Stimulated activated CD8-positive, alpha-beta memory T cell treated with anti-CD3 and anti-CD28 coated beads, Interleukin-15, amount 100 ng/mL, for 24 hours (primary cell): ENCODE results near the gene CRIM1.

Experiments used
- DNase-seq: peaks from one replicate; pipeline ENCODE4 v3.0.0-alpha.2; 2020; ENCODE audit warnings: low read depth

CRIM1 gene

DNA sequence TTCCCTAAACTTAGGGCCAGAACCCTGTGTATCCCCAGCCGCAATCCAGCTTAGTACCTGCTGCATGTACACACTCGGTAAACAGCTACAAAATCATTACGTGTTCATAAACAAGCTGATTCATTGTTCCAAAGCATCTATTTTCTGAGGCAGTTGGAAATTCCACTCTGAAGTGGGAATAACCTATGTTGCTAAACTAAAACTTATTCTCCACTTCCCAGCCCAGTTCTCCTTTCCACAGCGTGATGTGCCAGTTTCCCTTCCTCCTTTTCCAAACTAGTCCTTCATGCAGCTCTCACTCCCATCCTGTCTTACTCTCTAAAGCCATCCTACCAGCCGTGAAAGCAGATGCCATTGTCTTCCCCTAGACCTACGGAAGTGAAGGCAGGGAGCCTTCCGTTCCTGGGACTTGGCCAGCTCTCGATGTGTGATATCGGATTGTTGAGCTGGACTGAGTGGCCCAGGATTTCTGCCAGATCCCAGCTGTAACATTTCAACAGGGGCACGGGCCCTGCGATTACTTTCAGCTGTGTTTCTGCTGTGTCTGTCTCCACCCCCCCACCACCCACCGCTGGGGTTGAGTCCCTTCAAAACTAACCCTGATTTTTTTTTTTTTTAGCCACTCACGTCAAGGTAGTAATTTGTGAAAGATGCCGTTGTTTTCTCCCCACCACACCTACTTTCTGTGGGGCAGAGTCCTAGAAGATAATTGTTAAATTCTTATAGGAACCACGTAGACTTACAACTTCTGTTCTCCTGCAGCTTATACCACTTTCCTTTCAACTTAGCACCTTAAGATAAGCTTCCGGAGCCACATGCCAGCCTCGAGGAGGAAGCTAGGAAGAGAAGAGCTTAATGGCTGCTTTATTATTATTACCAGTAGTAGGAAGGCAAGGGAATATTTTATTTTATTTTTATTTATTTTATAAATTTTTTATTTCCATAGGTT, 100.9 kb downstream of the CRIM1 start:
- DNase-seq = no peak

- DNase-seq = no peak
Observed at GRCh38 chr2:36458106-36458505, 102.5 kb downstream of the CRIM1 start.

- DNase-seq = no peak
Observed at GRCh38 chr2:36459725-36460137, 104.2 kb downstream of the CRIM1 start.

DNA sequence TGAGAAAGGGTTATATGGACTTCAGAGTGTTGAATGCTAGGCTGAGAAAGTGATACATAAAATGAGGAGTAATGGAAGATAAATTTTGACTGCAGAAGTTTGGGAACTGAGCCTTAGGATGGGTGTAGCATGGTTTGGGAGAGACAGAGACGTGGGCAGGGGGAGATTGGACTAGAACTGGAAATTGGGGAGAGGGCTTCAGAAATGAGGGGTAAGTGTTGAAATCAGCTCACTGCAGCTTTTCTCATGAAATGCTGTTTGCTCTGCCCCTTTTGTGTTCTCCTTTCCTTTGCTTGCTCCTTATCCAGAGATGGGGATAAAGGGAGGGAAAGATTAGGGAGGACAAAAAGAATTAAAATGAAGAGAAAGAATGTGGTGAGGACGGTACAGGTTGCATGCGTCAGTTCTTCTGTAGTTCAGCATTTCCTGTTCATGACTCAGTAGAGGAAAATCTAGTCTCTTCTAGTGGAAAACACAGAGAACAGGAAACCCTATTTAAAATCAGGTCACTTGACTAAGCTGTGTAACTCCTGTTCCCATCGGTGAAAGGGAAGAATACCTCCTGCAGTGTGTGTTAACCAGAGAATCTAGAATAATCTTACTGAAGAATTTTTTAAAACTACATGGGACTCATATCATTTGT, 105.6 kb downstream of the CRIM1 start:
- DNase-seq = no peak

DNA sequence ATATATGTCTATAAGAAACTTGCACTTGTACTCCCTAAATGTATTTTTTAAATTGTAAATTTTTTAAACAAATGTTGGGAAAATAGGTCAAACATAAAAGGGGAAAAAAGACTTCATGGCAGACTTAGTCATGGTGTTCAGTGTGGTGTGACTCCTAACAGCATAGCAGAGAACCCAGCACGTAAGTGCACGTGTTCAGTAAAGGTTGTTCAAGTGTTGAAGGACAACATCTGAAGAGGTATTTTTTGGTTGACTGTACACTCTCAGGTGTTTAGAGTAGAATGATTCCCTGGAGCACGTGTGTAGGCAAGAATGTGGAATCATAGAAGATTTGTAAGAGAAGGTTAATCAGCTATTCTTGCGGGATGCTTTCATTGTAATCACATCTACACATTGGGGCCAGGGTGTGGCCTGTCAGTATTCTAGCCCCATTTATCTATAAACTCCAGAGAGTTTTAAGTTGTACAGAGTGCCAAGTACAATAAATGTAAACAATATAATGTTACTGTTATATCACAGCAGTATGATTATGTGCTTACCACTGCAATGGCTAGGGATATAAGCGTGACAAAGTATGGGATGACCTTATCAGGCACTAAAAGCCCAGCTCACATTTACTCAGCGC, 106.8 kb downstream of the CRIM1 start:
- no peak for DNase-seq

DNA sequence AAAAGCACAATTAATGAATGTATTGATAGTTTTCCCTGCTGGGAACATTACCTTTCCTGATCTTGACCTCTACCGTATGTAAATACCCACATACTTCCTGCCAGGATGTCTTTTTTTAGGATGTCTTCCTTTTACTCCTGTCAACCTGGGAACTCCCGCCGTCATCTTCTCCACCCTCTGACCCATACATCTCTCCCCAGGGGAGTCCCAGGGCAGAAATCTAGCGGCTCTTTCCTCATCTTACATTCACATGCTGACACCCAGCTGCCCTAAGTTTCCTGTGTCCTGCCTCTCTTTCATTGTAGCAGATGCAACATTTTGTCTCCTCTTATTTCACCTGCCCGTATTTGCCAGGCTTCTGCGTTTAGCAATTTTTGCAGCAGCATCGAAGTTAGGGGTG, 107.8 kb downstream of the CRIM1 start:
- no peak for DNase-seq

DNA sequence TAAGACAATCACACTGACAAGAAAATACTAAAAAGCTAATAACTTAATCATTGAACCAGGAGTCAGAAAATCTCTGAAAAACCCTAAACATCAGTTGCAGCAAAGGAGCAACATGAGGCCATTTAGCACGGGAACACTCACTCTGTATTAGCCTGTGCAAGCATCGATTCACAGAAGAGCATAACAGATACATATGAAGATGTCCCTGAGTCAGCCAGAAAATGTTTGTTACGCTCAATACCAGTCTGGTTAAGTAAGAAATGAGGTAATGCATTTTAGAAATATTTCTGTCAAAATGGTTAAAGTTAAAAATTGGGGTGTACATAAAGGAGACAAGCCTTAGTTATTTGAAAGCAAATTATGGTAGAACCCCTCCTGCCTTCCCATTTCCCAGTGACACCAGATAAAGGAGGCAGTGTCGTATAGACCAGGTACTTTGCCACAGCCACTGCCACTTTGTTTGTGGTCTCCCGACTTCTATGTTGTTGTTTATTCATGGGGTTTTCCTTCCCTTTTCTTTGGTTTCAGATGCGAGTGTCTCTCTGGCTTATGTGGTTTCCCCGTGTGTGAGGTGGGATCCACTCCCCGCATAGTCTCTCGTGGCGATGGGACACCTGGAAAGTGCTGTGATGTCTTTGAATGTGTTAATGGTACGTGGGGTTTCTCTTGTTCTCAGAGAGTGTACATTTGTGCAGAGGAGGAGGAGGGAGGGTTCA, 108.6 kb downstream of the CRIM1 start:
- DNase-seq = no peak

DNA sequence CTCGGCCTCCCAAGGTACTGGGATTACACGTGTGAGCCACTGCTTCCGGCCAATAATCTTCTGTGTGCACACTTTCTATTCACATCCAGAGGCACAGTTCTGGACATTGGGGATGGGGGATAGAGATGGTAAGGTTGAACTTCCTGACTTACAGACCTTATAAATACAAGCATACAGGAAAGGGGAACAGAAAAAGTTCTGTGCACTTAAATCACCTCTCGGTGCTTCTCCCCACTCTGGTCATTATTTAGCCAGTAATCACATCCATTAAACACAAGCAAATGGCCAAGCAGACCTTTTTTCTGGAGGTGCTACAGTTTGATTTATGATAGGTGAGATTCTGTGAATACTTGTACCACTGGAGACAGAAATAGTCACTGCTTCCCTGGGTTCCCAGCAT, 110.6 kb downstream of the CRIM1 start:
- no peak for DNase-seq

GRCh38 chr2:36468463-36469105, 113.0 kb downstream of the CRIM1 start:
- DNase-seq = no peak

DNA sequence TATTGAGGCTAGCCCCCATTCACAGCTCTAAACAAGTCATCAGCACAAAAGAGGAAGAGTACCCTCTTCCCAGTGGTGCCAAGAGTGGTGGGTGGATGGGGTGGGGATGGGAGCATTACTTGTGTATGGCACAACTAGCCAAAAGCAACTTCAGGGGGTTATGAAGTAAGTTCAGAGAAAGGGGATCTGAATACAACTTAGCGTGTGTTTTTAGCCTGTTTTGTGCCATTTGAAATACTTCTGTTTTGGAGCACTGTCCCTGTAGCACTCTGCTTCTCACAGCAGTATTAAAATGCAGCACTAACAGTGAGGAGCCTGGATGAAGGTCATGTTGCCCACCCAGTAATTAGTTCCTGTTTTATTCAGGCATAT, 113.5 kb downstream of the CRIM1 start:
- DNase-seq = no peak

GRCh38 chr2:36469710-36470109, 114.1 kb downstream of the CRIM1 start:
- no peak for DNase-seq

DNA sequence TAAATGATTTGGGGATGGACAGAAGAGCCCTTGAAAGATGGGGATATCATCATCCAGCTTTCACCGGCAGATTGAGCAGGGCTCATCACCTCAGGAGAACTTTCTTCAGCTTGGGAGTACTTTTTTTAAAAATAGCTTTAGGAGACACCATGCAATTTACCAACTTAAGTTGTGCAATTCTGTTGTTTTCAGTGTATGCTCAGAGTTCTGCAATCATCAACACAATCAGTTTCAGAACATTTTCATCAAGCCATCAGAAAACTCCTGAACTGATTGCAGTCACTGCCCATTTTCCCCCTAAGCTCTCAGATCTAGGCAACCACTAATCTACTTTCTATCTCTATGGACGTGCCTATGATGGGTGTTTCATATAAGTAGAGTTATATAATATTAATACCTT, 117.7 kb downstream of the CRIM1 start:
- DNase-seq = no peak

- no peak for DNase-seq
Observed at GRCh38 chr2:36476411-36476810, 120.8 kb downstream of the CRIM1 start.

DNA sequence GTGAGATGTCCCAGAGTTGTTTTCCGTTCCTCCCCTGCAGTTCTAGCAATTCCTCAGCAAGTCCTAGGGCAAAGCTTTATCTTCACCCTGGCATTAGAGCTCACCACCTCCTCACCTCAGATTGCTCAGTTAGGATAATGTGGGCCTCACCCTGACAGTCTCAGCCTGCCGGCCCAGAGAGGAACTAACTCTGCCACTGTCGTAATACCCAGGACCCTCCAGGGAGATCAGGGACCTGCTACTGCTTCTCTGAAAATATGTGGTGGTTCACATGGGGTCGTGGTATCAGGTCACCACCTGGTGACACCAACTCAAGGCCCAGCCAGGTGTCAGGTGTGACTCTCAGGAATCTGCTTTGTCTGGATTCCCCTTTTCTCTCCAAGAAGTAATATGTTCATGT, 121.7 kb downstream of the CRIM1 start:
- DNase-seq = no peak

DNA sequence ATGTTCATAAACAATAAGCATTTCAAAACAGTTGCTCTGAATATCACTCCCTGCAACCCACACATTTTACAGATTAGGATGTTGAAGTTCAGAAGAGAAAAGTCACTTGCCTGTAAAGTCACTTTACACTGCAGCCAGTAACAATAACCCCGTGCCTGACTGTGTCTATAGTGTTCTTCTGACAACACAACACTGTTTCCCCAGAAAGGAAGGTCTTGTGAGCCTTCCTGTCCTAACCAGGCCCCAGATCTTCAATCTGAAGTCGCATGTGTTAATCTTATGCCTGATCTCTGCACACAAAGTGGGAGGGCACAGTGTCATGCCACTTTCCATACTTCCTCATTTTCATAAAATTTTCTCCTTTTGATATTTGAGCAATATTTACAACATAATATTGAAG, 122.2 kb downstream of the CRIM1 start:
- no peak for DNase-seq

DNA sequence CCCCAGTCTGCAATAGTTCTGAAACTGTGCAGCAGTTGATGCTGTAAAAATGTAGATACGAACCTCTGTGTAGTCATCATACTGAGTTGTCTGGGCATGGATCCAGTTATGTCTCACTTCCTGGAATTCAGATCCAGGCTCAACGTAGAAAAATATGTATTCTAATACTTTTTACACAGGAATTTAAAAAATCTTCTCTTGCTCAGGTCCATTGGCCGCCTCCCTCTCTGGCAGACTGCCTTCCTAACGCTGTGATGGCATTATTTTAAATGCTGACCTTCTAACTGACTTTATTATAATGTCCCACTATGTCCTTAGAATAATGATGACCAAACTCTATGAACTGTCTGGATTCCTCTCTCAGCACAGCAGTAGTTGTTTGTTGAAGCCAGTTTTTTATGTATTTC, 122.8 kb downstream of the CRIM1 start:
- no peak for DNase-seq

DNA sequence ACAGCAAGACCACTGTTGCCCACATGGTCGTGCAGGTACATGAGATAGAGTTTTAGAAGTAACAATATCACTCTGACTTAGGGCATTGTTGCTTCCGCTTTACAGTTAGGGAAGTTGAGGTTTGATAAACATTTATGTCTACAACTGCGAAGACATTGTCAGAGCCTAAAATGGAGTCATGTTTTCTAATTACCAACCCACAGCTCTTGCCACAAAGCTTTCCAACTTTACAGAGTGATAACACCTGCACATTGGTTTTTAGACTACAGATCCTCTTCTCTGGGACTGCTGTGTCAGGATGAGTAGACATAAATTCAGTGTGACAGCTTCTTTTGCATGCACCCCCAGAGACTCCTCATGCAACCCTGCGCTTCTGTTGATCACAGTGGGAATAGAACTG, 123.4 kb downstream of the CRIM1 start:
- no peak for DNase-seq

- DNase-seq = no peak
Observed at GRCh38 chr2:36479406-36479805, 123.8 kb downstream of the CRIM1 start.

GRCh38 chr2:36480028-36480427, 124.5 kb downstream of the CRIM1 start:
- no peak for DNase-seq

- no peak for DNase-seq
Observed at GRCh38 chr2:36480636-36481035, 125.1 kb downstream of the CRIM1 start.

- no peak for DNase-seq
Observed at GRCh38 chr2:36481709-36482108, 126.1 kb downstream of the CRIM1 start.
